OCI-LY3 (cell line): ENCODE results near the gene LRRC4C.

Experiments
- H2AFZ ChIP-seq: fragments of 200-600, 300-600 bp; shearing (Covaris generic); 2 replicates; pipeline ENCODE4 v1.6.0; 2014; ENCODE audit warnings: antibody characterized with exemption, low read depth, low read length
- H3K27ac ChIP-seq: fragments of 200-600, 300-600 bp; sonication (generic); 2 replicates; pipeline ENCODE4 v1.5.1; 2014; ENCODE audit warnings: mild to moderate bottlenecking, low read length, moderate library complexity, mixed read lengths
- H3K27me3 ChIP-seq: fragments of 200-600, 300-600 bp; sonication (generic); 2 replicates; pipeline ENCODE4 v1.6.1; 2014; ENCODE audit warnings: low read depth, low read length, mixed read lengths
- H3K36me3 ChIP-seq: fragments of 200-600, 300-600 bp; sonication (generic); replicated peaks from 2 replicates; pipeline ENCODE3; 2014; ENCODE audit warnings: low read depth, low read length, mixed read lengths
- H3K4me1 ChIP-seq: fragments of 300-600, 200-600 bp; sonication (generic); 2 replicates; pipeline ENCODE4 v1.6.1; 2014; ENCODE audit warnings: low read length, mixed read lengths
- H3K4me2 ChIP-seq: fragments of 200-600, 300-600 bp; sonication (generic); 2 replicates; pipeline ENCODE4 v1.6.1; 2014; ENCODE audit warnings: low read length, mixed read lengths
- H3K4me3 ChIP-seq: fragments of 300-600, 200-600 bp; sonication (generic); 2 replicates; pipeline ENCODE4 v1.5.1; 2014; ENCODE audit warnings: antibody characterized with exemption, mild to moderate bottlenecking, low read length, moderate library complexity
- H3K79me2 ChIP-seq: fragments of 300-600, 200-600 bp; shearing (Covaris generic); 2 replicates; pipeline ENCODE4 v1.6.1; 2014; ENCODE audit warnings: mild to moderate bottlenecking, low read length, mixed read lengths
- H3K9ac ChIP-seq: fragments of 300-600, 200-600 bp; shearing (Covaris generic); 2 replicates; pipeline ENCODE4 v1.6.0; 2014; ENCODE audit warnings: mild to moderate bottlenecking, low read length, moderate library complexity
- H3K9me3 ChIP-seq: fragments of 200-600, 300-600 bp; shearing (Covaris generic); 2 replicates; pipeline ENCODE4 v1.6.1; 2014; ENCODE audit warnings: low read length, mixed read lengths; ENCODE audit not compliant: insufficient read depth
- H4K20me1 ChIP-seq: fragments of 200-600, 300-600 bp; sonication (generic); 2 replicates; pipeline ENCODE4 v1.6.1; 2016; ENCODE audit warnings: low read length, mixed read lengths; ENCODE audit not compliant: insufficient read depth
- CTCF ChIP-seq: fragments of 200-600, 300-600 bp; sonication (generic); IDR thresholded peaks from 2 replicates; pipeline ENCODE4 v1.5.1; 2014; ENCODE audit warnings: antibody characterized with exemption, low read length, low read depth
- EZH2phosphoT487 ChIP-seq: fragments of 200-600 bp; shearing (Covaris generic); IDR thresholded peaks from 2 replicates; pipeline ENCODE4 v1.6.1; 2018; ENCODE audit warnings: antibody characterized with exemption, mixed run types, low read depth

The LRRC4C gene

DNA sequence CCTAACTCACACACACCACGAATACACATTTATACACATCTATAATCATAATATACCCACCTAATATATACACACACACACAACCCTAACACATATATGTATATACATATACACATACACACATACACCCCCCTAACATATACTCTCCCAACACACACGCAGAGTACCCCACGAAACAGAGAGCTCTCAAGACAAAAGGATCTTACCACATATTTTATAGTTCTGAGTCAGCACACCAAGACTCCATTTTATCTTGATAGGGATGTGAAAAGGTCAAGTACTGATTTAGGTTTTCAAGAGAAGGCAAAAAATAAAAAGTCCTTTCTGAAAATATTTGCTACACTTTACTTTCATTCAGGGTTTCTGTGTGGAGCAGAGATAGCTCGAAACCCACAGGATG, 1207.2 kb downstream of the LRRC4C start:
- Histone ChIP-seq H3K36me3 (no peaks in the 10 kb centered on the region), H3K4me3 (no peak overlapping the region), H3K79me2 (no peaks in the 10 kb centered on the region), H3K9ac (no peak overlapping the region), H3K27me3 (no peaks in the 10 kb centered on the region; the same call in 1 of the 2 replicates), H3K27ac (no peak overlapping the region), H3K4me1 (peaks cover 7% of the 10 kb centered on the region), H3K9me3 (no peaks in the 10 kb centered on the region), H3K4me2 (peak overlapping the region; percentile 10; the same call in 1 of the 2 replicates), H2AFZ (no peak overlapping the region), H4K20me1 (no peaks in the 10 kb centered on the region)
- TF ChIP-seq EZH2phosphoT487 = no peak
- TF ChIP-seq CTCF = no peak

DNA sequence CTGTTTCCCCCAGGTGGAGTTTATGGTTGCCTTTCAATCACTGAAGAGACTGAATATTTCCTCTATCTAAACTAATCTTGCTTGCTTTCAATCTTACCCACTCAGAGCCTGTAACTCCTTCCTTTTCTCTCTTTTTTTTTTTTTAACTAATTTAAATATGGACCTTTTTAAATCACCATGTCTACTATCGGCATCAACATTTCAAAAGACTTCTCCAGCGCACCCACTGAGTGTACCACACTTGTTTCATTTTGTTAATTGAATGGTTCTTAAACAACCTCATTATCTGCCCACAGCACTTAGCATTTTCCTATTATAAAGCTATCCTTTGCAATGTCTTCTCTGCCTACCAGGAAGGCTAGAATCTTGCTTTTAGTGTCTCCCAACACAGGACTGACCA, 1212.5 kb downstream of the LRRC4C start:
- Histone ChIP-seq H3K79me2 (no peaks in the 10 kb centered on the region), H3K4me1 (peaks cover 8% of the 10 kb centered on the region), H3K9me3 (no peaks in the 10 kb centered on the region), H3K4me2 (no peak overlapping the region), H4K20me1 (no peaks in the 10 kb centered on the region), H2AFZ (no peak overlapping the region), H3K27ac (no peak overlapping the region), H3K27me3 (no peaks in the 10 kb centered on the region), H3K4me3 (no peak overlapping the region), H3K9ac (no peak overlapping the region), H3K36me3 (no peaks in the 10 kb centered on the region)
- TF ChIP-seq EZH2phosphoT487 (no peak), CTCF (no peak)

DNA sequence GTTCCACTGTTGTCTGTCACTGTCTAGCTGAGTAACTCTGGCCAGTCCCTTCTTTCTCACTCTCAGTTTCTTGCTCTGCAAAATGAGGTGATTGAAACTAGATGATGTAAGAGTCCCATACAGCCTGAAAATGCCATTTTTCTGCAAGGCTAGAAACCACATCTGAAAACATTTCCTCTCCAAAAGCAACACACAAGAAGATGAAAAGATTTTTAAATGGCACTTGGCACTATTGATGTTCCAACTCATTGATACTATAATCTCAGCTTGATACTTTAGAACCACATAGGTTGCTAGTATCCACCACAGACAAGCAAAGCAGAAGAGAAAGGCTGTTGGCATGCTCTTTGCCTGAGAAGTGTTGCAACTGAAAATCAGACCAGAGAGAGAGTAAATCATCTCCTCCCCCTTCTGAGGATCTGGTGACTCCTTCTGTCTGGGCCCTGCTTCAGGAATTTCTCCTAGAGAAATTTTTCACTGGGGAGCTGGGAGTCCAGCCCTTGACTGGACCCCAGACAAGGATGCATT, 1217.9 kb downstream of the LRRC4C start:
- Histone ChIP-seq H2AFZ (peak overlapping the region; percentile 59), H4K20me1 (no peaks in the 10 kb centered on the region), H3K9me3 (no peaks in the 10 kb centered on the region), H3K4me3 (peak overlapping the region; percentile 28), H3K4me2 (peak overlapping the region; percentile 59), H3K27me3 (no peaks in the 10 kb centered on the region), H3K9ac (peak overlapping the region; percentile 36; the same call in 1 of the 2 replicates), H3K79me2 (no peaks in the 10 kb centered on the region), H3K27ac (peak overlapping the region; percentile 77), H3K36me3 (no peaks in the 10 kb centered on the region), H3K4me1 (peaks cover 42% of the 10 kb centered on the region)
- TF ChIP-seq EZH2phosphoT487 = no peak
- no peak for TF ChIP-seq CTCF

DNA sequence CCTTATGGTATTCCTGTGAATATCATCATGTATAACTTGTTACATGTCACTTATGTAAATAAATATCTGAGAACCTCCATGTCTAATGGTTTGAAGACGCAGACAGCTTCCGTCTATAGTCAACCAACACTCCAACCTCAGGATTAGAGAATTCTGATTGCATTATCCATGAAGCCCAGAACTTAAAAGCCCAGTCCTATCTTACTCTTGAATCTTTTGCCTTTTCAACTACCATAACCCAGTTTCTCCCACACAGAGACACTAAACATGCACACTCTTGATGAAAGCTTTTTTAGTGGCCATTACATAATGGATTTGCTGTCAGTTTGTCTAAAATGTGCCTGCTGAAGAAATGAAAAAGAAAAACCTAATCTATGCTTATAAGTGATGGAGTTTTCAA, 1219.2 kb downstream of the LRRC4C start:
- no peaks in the 10 kb centered on the region for H3K9me3 ChIP-seq
- H3K9ac ChIP-seq = no peak overlapping the region
- H3K27me3 ChIP-seq = no peaks in the 10 kb centered on the region
- H2AFZ ChIP-seq = no peak overlapping the region
- no peak for TF ChIP-seq EZH2phosphoT487
- no peak for TF ChIP-seq CTCF
- no peak overlapping the region for H3K4me2 ChIP-seq
- no peak overlapping the region for H3K4me3 ChIP-seq
- H4K20me1 ChIP-seq = no peaks in the 10 kb centered on the region
- H3K4me1 ChIP-seq = peaks cover 42% of the 10 kb centered on the region
- H3K79me2 ChIP-seq = no peaks in the 10 kb centered on the region
- H3K36me3 ChIP-seq = no peaks in the 10 kb centered on the region
- H3K27ac ChIP-seq = no peak overlapping the region
